SK-N-MC (cell line): Measurements from ENCODE around the gene SLC34A3.

Source experiments
- DNase-seq: peaks from one replicate; pipeline ENCODE4 v3.0.0-alpha.2; 2011; ENCODE audit warnings: low read depth, low spot score
- H3K27ac ChIP-seq: fragments of 200-600 bp; sonication (generic); 2 replicates; pipeline ENCODE4 v1.5.1; 2016; ENCODE audit warnings: mixed run types
- H3K36me3 ChIP-seq: fragments of 200-600 bp; sonication (generic); 2 replicates; pipeline ENCODE4 v1.6.1; 2017; ENCODE audit warnings: antibody characterized with exemption, low read length, mixed read lengths; ENCODE audit not compliant: insufficient read depth
- H3K4me3 ChIP-seq: fragments of 200-600 bp; sonication (generic); 2 replicates; pipeline ENCODE4 v1.5.1; 2016
- H3K9ac ChIP-seq: fragments of 200-600 bp; sonication (generic); 2 replicates; pipeline ENCODE4 v1.8.0; 2017; ENCODE audit warnings: mixed run types, mixed read lengths; ENCODE audit not compliant: insufficient read length
- H3K9me3 ChIP-seq: fragments of 200-600 bp; sonication (generic); 2 replicates; pipeline ENCODE4 v1.6.1; 2017; ENCODE audit warnings: low read depth, mild to moderate bottlenecking, antibody characterized with exemption, low read length, moderate library complexity, mixed read lengths
- EZH2 ChIP-seq: fragments of 200-600 bp; sonication (generic); IDR thresholded peaks from one replicate; pipeline ENCODE4 v1.6.1; 2017; ENCODE audit warnings: antibody characterized with exemption
- FOXP2 ChIP-seq: optimal IDR thresholded peaks from 2 replicates; pipeline ENCODE3; 2011; ENCODE audit warnings: mild to moderate bottlenecking, moderate library complexity; ENCODE audit not compliant: insufficient read depth; ENCODE audit errors: extremely low read length, control extremely low read depth
- POLR2AphosphoS5 ChIP-seq: IDR thresholded peaks from 2 replicates; pipeline ENCODE4 v1.6.1; 2012; ENCODE audit warnings: mild to moderate bottlenecking, low read depth, low read length, borderline replicate concordance

The SLC34A3 gene

DNA sequence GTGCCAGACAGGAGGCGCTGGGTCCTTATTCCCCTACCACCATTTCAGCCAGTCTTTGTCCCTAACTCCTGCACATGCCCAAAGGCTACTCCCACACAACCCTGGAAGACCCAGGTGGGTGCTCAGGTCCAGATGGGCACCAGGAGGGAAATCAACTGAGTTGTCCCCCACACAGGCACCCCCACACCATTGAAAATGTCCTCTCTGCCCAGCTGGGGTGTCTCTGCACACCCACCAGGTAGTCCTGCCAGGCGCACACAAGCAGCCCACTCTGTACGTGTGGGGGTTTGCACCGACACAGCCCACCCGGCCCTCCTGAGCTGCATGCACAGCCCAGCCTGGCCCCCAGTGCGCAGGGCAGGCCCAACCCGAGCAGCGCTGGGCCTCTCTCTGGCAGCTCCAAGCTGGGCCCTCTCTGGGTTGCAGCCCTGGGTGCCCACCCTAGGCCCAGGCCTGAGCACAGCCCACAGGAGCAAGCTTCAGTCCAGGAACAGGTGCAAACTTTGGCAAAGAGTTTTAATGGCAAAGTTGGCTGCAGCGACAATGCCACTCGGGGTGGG lies 10.9 kb upstream of the SLC34A3 start:
- TF ChIP-seq EZH2 (no peak), POLR2AphosphoS5 (no peak), FOXP2 (no peak)
- Histone ChIP-seq H3K4me3 (no peak overlapping the region), H3K27ac (no peak overlapping the region), H3K9ac (no peak overlapping the region), H3K36me3 (no peaks in the 10 kb centered on the region), H3K9me3 (no peaks in the 10 kb centered on the region)
- no peak for DNase-seq

DNA sequence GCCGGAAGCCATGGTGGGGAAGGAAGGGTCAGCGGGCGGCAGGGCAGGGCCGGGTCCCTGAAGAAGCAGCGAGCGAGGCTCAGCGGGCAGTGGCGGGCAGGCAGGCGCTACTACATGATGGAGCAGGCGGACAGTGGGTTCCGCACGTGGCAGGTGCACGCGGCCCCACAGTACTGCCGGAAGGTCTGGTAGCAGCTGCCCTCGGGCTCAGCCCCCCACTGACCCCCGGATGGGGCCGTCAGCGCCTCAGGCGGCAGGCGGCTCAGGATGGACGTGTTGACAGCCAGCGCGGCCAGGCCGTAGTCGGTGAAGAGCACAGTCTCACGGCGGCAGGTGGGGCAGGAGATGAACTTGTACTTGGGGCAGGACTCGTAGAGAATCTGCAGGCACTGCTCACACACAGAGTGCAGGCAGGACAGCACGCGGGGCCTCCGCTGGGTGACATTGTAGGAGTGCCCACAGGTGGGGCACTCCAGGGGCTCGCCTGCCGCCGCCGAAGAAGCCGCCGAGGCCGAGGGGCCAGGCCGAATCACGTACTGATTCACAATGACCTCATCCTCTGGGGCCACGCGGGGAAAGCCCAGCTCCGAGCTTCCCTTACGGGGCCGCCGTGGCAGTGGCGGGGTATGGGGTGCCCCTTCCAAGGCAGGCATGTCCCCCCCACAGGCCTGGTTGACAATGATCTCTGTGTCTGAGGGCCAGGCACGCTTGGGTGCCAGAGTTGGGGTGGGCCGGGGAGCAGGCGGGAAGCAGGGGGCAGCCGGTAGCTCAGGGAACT lies 10.2 kb upstream of the SLC34A3 start:
- TF ChIP-seq FOXP2 (no peak), POLR2AphosphoS5 (no peak), EZH2 (no peak)
- Histone ChIP-seq H3K36me3 (no peaks in the 10 kb centered on the region), H3K9me3 (no peaks in the 10 kb centered on the region), H3K4me3 (no peak overlapping the region), H3K9ac (no peak overlapping the region), H3K27ac (no peak overlapping the region)
- DNase-seq, result no peak

DNA sequence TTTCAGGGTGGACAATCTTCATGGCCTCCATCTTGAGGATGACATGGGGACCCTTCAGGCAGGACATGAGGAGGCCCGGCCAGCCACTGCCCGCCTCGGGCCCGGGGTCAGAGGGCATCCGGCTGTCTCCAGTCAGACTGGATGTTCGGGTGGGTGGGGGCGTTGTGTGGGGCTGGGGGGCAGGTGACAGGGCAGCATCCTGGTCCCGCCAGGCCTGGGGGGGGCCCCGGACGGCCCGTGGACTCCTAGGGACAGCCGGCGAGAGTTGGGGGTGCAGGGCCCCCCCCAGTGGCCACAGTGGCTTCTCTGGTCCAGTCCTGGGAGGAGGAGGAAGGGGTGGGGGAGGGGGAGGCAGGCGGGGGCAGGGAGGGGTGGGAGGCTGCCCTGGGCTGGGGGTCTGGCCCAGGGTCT lies 9.6 kb upstream of the SLC34A3 start:
- DNase-seq, result no peak
- H3K4me3 ChIP-seq, result no peak overlapping the region
- no peaks in the 10 kb centered on the region for H3K9me3 ChIP-seq
- H3K27ac ChIP-seq, result no peak overlapping the region
- no peak for TF ChIP-seq POLR2AphosphoS5
- TF ChIP-seq EZH2, result no peak
- TF ChIP-seq FOXP2, result no peak
- no peaks in the 10 kb centered on the region for H3K36me3 ChIP-seq
- H3K9ac ChIP-seq, result no peak overlapping the region

- Histone ChIP-seq H3K27ac (no peak overlapping the region), H3K4me3 (peak overlapping the region; percentile 74), H3K9me3 (no peaks in the 10 kb centered on the region), H3K36me3 (no peaks in the 10 kb centered on the region), H3K9ac (peak overlapping the region; percentile 41)
- DNase-seq, result no peak
- TF ChIP-seq FOXP2 (no peak), POLR2AphosphoS5 (no peak), EZH2 (no peak)
Observed at GRCh38 chr9:137221506-137222111, 9.1 kb upstream of the SLC34A3 start.

DNA sequence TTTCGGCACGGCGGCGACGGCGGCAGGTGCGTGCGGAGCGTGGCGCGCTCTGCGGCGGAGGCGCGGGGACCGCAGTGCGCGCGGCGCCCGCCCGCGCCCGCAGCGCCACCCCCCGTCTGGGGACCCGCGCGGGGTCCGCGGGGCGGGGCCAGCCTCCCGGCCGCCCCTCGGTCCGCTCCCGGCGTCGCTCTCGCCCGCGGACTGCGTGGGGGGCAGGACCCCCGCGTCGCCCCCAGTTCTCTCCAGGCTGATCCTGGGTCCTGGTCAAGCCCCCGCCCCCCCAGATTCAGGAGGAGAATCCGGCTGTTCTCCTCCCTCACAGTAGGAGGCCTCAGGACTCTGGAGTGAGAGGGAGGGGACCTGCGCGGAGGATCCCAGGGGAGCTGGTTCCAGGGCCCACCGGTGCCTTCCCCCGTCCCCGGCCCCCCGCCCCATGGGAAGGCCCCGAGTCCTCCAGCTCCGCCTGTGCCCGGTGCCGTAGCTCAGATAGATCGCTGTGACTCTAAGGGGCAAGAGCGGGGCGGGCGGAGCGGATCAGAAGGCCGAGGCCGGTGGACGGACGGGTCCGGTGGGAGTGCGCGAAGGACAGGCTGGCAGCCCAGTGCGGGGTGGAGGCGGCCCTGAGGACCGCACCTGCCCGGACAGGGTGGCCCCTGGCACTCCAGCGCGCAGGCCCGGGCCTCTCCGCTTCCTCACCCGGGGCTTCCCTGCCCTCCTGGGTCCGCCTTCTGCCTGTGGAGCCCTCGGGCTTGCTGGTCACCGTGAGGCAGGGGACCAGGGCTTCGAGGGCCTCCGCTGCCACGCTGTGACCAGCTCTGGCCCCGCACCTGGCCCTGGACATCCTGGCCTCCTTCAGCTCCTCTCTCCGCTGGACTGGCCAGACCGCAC lies 8.3 kb upstream of the SLC34A3 start, which contains the start of gene RNF208:
Gene RNF208, minus strand, starts transcription at position 51 of the 888 bp plus-strand sequence. CDS start 1,028 bp downstream, outside the sequence.
- H3K36me3 ChIP-seq, result no peaks in the 10 kb centered on the region
- no peak within 1 kb of the TSS for H3K27ac ChIP-seq
- peak within 1 kb of the TSS; percentile 45 for H3K9ac ChIP-seq
- no peak for TF ChIP-seq FOXP2
- no peak for TF ChIP-seq EZH2
- TF ChIP-seq POLR2AphosphoS5, result no peak
- no peak for DNase-seq
- H3K9me3 ChIP-seq, result no peaks in the 10 kb centered on the region
- H3K4me3 ChIP-seq, result peak within 1 kb of the TSS; percentile 97

DNA sequence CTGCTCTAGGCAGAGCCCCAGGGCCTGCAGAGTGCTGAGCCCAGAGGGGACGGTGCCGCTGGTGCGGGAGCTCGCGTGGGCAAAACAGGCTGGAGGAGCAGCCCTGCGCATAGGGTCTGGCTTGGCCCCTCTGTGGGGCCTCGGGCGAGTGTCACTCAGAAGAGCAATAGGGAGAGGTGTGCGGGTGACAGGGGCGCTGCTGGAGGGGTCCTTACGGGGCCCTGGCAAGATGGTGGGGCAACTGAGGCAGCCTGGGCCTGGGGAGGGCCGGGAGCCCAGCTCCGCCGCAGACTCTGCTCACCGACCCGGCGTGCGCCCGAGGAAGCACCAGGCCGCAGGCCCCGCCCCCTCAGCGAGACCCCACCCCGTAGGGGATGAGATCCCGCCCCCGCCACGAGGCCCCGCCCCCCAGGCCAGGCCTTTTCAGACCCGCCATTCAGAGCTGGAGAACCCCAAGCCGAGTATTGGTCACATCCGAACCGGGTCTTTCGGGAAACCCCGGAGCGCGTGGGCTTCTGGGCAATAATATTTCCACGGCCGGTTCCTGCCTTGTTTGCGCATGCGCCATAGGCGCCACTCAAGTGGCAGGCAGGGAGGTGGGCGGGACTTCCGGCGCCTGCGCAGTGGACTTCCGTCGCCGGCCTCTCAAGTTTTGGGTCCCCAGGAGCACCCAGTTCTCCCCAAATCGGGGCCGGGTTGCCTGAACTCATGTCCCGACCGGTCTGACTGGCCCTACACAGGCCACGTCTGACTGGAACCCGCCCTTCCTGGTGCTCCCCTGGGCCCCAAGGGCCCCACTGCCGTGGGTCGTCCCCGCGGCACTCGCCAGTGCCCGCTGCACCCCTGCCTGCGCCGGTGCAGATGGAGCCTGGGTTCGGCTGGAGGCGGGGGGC lies 7.4 kb upstream of the SLC34A3 start:
- peak overlapping the region; percentile 99 for H3K9ac ChIP-seq
- peak; percentile 90 for DNase-seq
- H3K9me3 ChIP-seq, result no peaks in the 10 kb centered on the region
- H3K27ac ChIP-seq, result peak overlapping the region; percentile 81
- peak overlapping the region; percentile 97 for H3K4me3 ChIP-seq
- H3K36me3 ChIP-seq, result no peaks in the 10 kb centered on the region
- TF ChIP-seq POLR2AphosphoS5 (peak; percentile 86), FOXP2 (no peak)
